ENCODE measurements around the gene CNTFR. TPM values are rescaled to one million over a fixed set of nuclear protein-coding genes. Genes with fewer than 3 reads are reported as not detected.

The CNTFR gene
- total RNA-seq, 6 experiments from 2014 or later = 0.71 to 12.5 (median 3.4) TPM

- Histone ChIP-seq H3K4me1 (peaks cover 0 to 14% (median 4%) of the 10 kb centered on the region in 4 donors), H3K4me3 (no peak overlapping the region), H3K27me3 (no peaks in the 10 kb centered on the region), H3K9me3 (no peaks in the 10 kb centered on the region), H3K36me3 (no peaks in the 10 kb centered on the region), H3K27ac (no peak overlapping the region)
- TF ChIP-seq CTCF (IDR thresholded peaks at IDR 0.05) (no peak), POLR2A (IDR thresholded peaks at IDR 0.05) (no peak)
- intact Hi-C loops (cut with DNase I) = no loop called here
- no peak for ATAC-seq
- peak in 1 of 3 donors; percentile 39 for DNase-seq
- WGBS (ENCODE audit: insufficient coverage, low coverage, low lambda C conversion rate, missing lambda C conversion rate) = 86% methylated on average over 6 of the region's 13 CpGs
These were observed 78.7 kb downstream of the CNTFR start for GRCh38 chr9:34510497-34511468.

GRCh38 chr9:34508951-34509350 lies 80.6 kb downstream of the CNTFR start:
- no peak overlapping the region for H3K4me3 ChIP-seq
- H3K27me3 ChIP-seq = no peaks in the 10 kb centered on the region
- WGBS (ENCODE audit: insufficient coverage, low coverage, low lambda C conversion rate, missing lambda C conversion rate) = 96% methylated on average over 2 of the region's 3 CpGs
- DNase-seq (no peak), ATAC-seq (no peak)
- no peak overlapping the region for H3K27ac ChIP-seq
- intact Hi-C loops (cut with DNase I) = no loop called here
- H3K36me3 ChIP-seq = no peaks in the 10 kb centered on the region
- TF ChIP-seq CTCF (IDR thresholded peaks at IDR 0.05) = no peak
- no peak for TF ChIP-seq POLR2A (IDR thresholded peaks at IDR 0.05)
- peaks cover 0 to 14% (median 4%) of the 10 kb centered on the region in 4 donors for H3K4me1 ChIP-seq
- no peaks in the 10 kb centered on the region for H3K9me3 ChIP-seq

- no peaks in the 10 kb centered on the region for H3K27me3 ChIP-seq
- H3K36me3 ChIP-seq = no peaks in the 10 kb centered on the region
- peaks cover 0 to 13% (median 4%) of the 10 kb centered on the region in 4 donors for H3K4me1 ChIP-seq
- no peak overlapping the region for H3K27ac ChIP-seq
- WGBS (ENCODE audit: insufficient coverage, low coverage, low lambda C conversion rate, missing lambda C conversion rate) = 86% methylated on average over 2 of the region's 3 CpGs
- H3K4me3 ChIP-seq = no peak overlapping the region
- DNase-seq (no peak), ATAC-seq (no peak)
- no peaks in the 10 kb centered on the region for H3K9me3 ChIP-seq
- intact Hi-C loops (cut with DNase I) = no loop called here
- TF ChIP-seq POLR2A (IDR thresholded peaks at IDR 0.05) (no peak), CTCF (IDR thresholded peaks at IDR 0.05) (no peak)
These were observed 81.1 kb downstream of the CNTFR start for GRCh38 chr9:34508463-34508862.

- intact Hi-C loops (cut with DNase I) = no loop called here
- H3K9me3 ChIP-seq = no peaks in the 10 kb centered on the region
- no peaks in the 10 kb centered on the region for H3K36me3 ChIP-seq
- no peak overlapping the region for H3K27ac ChIP-seq
- peaks cover 0 to 8% (median 1%) of the 10 kb centered on the region in 4 donors for H3K4me1 ChIP-seq
- no peak for TF ChIP-seq POLR2A (IDR thresholded peaks at IDR 0.05)
- TF ChIP-seq CTCF (IDR thresholded peaks at IDR 0.05) = no peak
- H3K27me3 ChIP-seq = no peaks in the 10 kb centered on the region
- ATAC-seq = no peak
- no peak for DNase-seq
- no peak overlapping the region for H3K4me3 ChIP-seq
These were observed 81.6 kb downstream of the CNTFR start for GRCh38 chr9:34507966-34508365.
